ENCODE measurements around the gene QSOX2. TPM values are rescaled to one million over a fixed set of nuclear protein-coding genes. Genes with fewer than 3 reads are reported as not detected.

QSOX2 gene
- total RNA-seq, 1 donor from 2014 or later = 24.1 TPM

GRCh38 chr9:136199391-136200288 is 46.0 kb downstream of the QSOX2 start:
- H3K36me3 Mint-ChIP-seq (ENCODE audit: insufficient read depth) = no peaks in the 10 kb centered on the region
- no peaks in the 10 kb centered on the region for H3K4me1 Mint-ChIP-seq (ENCODE audit: low read depth)
- DNase-seq (ENCODE audit: low spot score, unreplicated experiment) = no peak
- H3K27ac Mint-ChIP-seq = no peak overlapping the region
- TF ChIP-seq CTCF (IDR thresholded peaks at IDR 0.05; ENCODE audit: unreplicated experiment) = no peak
- H3K4me3 Mint-ChIP-seq (ENCODE audit: low read depth) = no peak overlapping the region
- H3K9me3 Mint-ChIP-seq (ENCODE audit: low read depth) = no peaks in the 10 kb centered on the region
- peaks cover 62% of the 10 kb centered on the region for H3K27me3 Mint-ChIP-seq

DNA sequence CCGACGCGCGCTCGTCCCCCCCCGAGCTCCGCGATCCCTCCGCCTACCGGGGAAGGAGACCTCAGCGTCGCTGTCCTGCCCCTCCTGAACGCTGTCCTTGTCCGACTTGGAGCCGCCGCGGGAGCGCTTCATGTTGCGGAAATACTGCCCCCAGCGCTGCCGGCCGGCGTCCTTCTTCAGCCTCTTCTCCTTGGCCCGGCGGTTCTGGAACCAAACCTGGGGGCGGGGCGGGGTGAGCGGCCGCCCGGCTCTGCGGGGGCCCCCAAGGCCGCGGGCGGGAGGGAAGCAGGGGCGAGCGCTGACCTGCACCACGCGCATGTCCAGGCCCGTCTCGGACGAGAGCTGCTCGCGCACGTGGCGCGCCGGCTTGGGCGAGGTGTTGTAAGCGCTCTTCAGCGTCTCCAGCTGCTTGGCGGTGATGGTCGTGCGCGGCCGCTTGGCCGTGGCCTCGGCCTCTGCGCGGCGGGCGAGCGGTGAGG is 47.0 kb downstream of the QSOX2 start:
- no peak for DNase-seq (ENCODE audit: low spot score, unreplicated experiment)
- Mint-ChIP-seq H3K9me3 (ENCODE audit: low read depth) (no peaks in the 10 kb centered on the region), H3K4me1 (ENCODE audit: low read depth) (no peaks in the 10 kb centered on the region), H3K27ac (no peak overlapping the region), H3K36me3 (ENCODE audit: insufficient read depth) (no peaks in the 10 kb centered on the region), H3K27me3 (peaks cover 57% of the 10 kb centered on the region), H3K4me3 (ENCODE audit: low read depth) (no peak overlapping the region)
- no peak for TF ChIP-seq CTCF (IDR thresholded peaks at IDR 0.05; ENCODE audit: unreplicated experiment)

DNA sequence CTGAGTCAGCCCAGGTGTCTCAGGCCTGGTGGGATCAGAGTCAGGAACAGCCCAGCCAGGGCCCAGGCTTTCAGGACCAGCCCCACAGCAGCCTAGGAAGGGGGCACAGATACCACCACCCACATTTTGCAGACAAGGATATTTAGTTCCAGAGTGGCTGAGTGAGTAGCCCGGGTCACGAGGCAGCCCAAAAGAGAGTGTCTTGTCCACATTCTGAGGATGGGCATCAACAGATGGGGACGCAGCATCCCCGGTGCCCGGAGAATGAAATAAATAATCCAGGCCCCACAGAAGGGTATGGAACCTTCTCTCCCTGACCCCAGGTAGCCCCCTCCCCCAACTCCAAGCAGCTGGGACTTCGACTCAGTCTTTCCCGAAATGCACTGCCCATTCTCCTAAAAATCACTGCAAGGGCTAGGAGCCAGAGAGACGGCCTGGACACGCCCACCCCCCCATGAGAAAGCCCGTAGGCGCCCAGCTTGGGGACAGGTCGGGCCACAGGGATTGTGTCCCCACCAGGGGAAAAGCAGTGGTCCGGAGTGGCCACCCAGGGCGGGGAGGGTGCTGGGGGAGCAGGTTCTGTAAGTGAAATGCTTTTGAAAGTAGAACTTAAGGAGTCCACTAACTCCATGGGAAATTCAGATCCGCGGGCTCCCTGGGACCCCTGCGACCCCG is 47.5 kb downstream of the QSOX2 start:
- peaks cover 53% of the 10 kb centered on the region for H3K27me3 Mint-ChIP-seq
- no peak overlapping the region for H3K27ac Mint-ChIP-seq
- no peaks in the 10 kb centered on the region for H3K4me1 Mint-ChIP-seq (ENCODE audit: low read depth)
- no peaks in the 10 kb centered on the region for H3K9me3 Mint-ChIP-seq (ENCODE audit: low read depth)
- H3K36me3 Mint-ChIP-seq (ENCODE audit: insufficient read depth) = no peaks in the 10 kb centered on the region
- no peak overlapping the region for H3K4me3 Mint-ChIP-seq (ENCODE audit: low read depth)
- no peak for TF ChIP-seq CTCF (IDR thresholded peaks at IDR 0.05; ENCODE audit: unreplicated experiment)
- no peak for DNase-seq (ENCODE audit: low spot score, unreplicated experiment)

DNA sequence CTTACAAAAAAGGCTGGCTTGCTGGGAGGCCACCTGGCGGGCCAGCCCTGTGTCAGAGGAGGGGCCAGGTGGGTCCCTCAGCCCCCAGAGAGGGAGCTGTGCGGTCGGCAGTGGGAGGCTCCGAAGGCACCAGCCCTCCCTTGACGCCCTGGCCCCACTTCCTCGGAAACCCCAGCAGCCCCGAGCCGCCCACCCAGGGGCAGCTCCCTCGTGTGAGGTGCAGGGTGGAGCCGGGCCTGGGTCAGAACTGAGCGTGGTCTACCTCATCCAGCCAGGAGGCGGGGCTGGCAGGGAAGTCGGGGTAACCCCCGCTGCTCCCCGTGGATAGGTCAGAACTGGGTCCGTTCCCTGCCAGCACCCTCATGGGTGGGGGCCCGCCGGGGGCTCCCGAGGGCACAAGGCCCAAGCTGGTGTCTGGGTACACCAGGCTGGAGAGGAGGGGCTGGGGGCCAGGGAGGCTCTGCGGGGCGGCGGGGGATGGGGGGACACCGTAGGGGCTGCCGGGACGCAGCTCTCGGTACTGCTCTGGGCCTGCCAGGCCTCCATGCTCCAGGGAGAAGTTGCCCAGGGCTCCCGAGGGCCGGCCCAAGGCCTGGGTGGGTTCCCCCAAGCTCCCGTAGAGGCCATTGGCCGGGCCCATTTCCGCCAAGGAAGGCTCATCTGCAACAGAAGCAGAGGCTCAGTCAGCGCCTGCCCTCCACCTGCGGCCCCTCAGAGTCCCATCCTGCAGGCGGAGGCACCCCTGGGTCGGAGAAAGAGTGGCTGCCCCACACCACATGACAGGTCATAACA is 48.3 kb downstream of the QSOX2 start:
- Mint-ChIP-seq H3K9me3 (ENCODE audit: low read depth) (no peaks in the 10 kb centered on the region), H3K36me3 (ENCODE audit: insufficient read depth) (no peaks in the 10 kb centered on the region), H3K4me3 (ENCODE audit: low read depth) (no peak overlapping the region), H3K27me3 (peaks cover 54% of the 10 kb centered on the region), H3K27ac (no peak overlapping the region), H3K4me1 (ENCODE audit: low read depth) (no peaks in the 10 kb centered on the region)
- no peak for DNase-seq (ENCODE audit: low spot score, unreplicated experiment)
- no peak for TF ChIP-seq CTCF (IDR thresholded peaks at IDR 0.05; ENCODE audit: unreplicated experiment)

Data from progenitor cell of endocrine pancreas (in vitro differentiated cells).